Coronary artery (tissue), 2 donors: ENCODE data around the gene NFE2L2.

Experiments used
- DNase-seq: peaks from one replicate; pipeline ENCODE4 v3.0.0-alpha.2; 2017; ENCODE audit warnings: low spot score
- H3K27ac ChIP-seq, 2 donors: fragments of 200-600 bp; sonication (generic); one replicate each; pipeline ENCODE4 v1.5.1; 2016 to 2019
- H3K4me3 ChIP-seq: fragments of 200-600 bp; sonication (generic); 2 replicates; pipeline ENCODE4 v1.5.1; 2016; ENCODE audit warnings: mild to moderate bottlenecking, moderate library complexity
- TF ChIP-seq, protein P1 (sequence below): fragments of 200-600 bp; sonication (generic); IDR thresholded peaks from one replicate; pipeline ENCODE4 v1.5.1; 2019; ENCODE audit warnings: antibody characterized with exemption

Gene NFE2L2

DNA sequence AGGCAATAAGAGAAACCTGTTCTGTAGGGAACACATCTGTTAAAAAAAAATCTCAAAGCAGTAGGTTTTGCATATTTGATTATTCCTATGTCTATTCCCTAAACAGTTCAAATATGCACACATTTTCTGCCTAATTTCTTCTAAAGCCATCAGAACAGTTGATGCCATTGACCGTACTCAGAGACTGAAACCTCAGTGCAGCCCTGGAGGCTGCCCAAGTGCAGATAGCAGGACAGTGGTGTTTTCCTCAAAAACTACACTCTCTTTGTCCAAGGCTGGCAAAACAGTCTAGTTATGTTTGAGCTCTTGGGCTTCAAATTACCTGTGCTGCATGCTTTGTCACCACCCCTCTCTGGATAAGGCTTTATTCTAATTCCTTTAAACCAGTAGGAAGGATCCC is 23.3 kb upstream of the NFE2L2 start:
- no peak overlapping the region for H3K27ac ChIP-seq
- TF ChIP-seq, protein P1, sequence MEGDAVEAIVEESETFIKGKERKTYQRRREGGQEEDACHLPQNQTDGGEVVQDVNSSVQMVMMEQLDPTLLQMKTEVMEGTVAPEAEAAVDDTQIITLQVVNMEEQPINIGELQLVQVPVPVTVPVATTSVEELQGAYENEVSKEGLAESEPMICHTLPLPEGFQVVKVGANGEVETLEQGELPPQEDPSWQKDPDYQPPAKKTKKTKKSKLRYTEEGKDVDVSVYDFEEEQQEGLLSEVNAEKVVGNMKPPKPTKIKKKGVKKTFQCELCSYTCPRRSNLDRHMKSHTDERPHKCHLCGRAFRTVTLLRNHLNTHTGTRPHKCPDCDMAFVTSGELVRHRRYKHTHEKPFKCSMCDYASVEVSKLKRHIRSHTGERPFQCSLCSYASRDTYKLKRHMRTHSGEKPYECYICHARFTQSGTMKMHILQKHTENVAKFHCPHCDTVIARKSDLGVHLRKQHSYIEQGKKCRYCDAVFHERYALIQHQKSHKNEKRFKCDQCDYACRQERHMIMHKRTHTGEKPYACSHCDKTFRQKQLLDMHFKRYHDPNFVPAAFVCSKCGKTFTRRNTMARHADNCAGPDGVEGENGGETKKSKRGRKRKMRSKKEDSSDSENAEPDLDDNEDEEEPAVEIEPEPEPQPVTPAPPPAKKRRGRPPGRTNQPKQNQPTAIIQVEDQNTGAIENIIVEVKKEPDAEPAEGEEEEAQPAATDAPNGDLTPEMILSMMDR: no peak
- no peak overlapping the region for H3K4me3 ChIP-seq
- DNase-seq: no peak

DNA sequence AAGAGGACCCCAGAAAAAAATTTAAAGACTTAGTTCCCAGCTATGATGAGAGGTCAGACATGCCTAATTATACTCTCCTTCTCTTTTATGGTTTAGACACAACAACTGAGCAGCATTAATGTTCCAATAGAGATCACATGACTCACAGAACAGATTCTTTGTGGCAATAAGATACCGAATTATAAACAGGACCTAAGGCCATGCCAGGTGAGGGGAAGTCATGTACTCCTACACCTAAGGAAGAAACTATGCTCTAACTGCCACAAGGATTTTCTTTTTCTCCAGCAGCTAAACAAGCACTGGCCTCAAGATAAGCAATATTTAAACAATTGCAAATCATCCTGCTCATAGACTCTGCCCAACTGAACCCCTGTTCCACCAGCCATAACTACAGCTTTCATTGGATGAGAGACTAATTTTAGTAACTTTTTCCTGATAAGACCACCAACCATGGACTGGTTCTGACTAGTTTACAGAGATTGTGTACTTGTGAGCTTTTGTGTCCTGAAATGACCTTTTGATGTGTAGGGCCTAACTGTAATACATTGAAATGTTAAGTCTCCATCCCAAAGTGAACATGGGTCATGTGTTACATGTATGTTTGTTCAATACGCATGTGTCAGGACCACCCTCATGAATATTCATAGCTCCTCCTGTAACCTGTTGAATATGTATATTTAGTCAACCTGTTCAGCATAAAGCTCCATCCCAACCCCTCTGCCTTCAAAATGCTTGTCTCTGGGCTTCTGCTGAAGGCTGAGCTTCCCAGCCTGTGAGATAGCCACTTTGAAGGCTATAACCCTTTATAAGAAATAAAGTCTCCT is 21.6 kb upstream of the NFE2L2 start:
- H3K27ac ChIP-seq: no peak overlapping the region
- DNase-seq: no peak
- TF ChIP-seq, protein P1: no peak
- H3K4me3 ChIP-seq: no peak overlapping the region

DNA sequence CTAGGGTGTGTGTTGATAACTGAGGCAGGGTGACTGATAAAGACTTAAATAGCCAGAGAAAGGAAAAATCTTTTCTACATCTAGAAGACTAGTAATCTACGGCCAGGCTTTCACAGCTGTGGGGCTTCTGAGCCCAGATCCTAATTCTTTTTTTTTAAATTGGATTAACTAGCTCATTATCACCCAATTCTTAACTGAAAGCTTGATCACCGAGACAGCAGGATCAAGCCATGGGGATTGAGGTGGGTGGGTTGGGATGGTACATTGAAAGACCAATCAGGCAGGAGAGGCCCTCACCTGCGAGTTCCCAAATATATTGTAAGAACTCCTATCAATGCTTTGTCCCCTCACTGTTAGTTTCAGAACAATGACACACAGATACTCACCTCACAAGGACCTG is 20.0 kb upstream of the NFE2L2 start:
- no peak for DNase-seq

DNA sequence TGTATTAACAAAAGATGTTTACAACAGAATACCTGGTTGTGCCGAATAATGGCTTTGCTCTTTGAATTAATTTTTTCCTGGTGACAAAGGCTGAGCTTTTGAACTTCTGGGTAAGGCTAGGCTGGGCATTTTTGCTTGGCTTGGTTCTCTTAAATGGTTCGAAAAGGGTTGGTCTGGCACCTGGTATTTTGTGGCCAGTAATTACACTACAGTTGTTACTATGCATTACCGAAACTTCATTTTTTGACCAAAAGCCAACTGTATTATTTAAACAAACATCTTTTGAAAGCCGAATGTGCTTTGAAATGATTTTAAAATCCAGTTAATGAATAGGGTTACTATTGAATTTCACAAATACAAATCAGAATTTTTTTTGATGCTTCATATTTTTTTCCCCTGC is 19.4 kb upstream of the NFE2L2 start:
- DNase-seq: no peak
- Histone ChIP-seq H3K4me3 (no peak overlapping the region), H3K27ac (no peak overlapping the region)
- TF ChIP-seq, protein P1: no peak

More for the DNA sequence above, 20.0 kb upstream of the NFE2L2 start:
- H3K27ac ChIP-seq: no peak overlapping the region
- TF ChIP-seq, protein P1: no peak
- no peak overlapping the region for H3K4me3 ChIP-seq

DNA sequence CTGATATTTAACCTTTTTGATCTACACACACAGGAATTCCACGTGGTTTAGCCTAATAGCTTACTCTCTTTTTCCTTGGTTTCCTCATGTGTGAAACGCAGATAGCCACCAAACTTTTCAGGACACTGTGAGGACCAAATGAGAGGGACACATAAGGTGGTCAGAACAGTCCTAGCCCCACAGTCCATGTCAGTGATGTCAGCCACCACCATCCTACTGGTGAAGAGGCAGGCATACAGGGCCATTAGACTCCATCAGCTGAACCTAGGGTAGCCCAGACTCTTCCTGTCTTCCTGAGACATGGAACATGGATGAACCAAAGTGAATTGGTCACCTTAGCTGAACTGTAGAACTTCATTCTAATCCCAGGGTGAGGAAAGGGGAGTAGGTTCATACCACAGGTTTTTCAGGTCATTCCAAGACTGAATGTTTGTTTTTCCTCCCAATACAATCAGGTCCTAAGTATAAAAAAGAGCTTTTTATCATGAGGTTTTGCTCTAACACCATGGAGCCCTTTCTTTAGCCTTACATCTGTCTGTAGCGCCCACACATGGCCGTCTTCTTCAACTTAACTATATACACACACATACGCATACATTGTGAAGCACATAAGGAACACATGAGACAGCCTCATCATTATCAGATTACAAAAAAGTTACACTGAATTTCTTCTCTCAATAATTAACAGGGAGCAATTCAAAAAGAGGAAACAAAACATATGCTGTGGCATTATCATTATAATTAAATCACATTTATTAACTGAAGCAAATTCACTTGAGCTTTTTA is 18.5 kb upstream of the NFE2L2 start:
- TF ChIP-seq, protein P1: no peak
- peak overlapping the region; percentile 36 to 60 for H3K27ac ChIP-seq
- DNase-seq: no peak
- H3K4me3 ChIP-seq: no peak overlapping the region

DNA sequence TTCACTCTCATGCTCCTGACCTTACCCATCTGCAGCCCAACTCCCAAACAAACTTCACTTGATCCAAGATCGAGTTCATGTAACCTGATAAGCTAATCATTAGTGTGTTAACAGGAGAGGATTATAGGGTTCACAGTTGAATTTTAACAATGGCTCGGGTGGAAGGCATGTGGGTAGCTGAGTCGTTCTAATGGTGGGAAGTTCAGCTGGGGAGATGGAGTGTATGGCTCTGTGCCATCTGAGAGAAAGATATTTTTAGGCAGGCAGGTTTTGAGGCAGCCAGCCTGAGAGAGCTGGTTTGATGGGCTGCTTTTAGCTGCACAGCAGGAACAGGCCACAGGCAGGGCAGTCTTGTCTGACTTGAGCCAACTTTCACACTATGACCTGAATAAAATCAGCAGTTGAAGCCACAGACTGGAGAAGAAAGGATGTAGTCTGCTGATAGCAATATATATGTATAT is 17.7 kb upstream of the NFE2L2 start:
- TF ChIP-seq, protein P1: no peak
- Histone ChIP-seq H3K27ac (peak overlapping the region; percentile 36 to 60), H3K4me3 (no peak overlapping the region)
- no peak for DNase-seq
